Smooth muscle cell (in vitro differentiated cells): ENCODE results near the gene SIPA1. TPM values are rescaled to one million over a fixed set of nuclear protein-coding genes. Genes with fewer than 3 reads are reported as not detected.

Experiments
- DNase-seq: peaks from one replicate; lab custom pipeline; 2025; ENCODE audit not compliant: unreplicated experiment; lab: John Stamatoyannopoulos, UW
- H2AFZ ChIP-seq: fragments of 200-600 bp; sonication (generic); 2 replicates; pipeline ENCODE4 v1.6.0; 2016; ENCODE audit warnings: antibody characterized with exemption, low read depth, mild to moderate bottlenecking
- H3F3A ChIP-seq: fragments of 200-600 bp; sonication (generic); 2 replicates; pipeline ENCODE4 v1.6.0; 2017; ENCODE audit warnings: antibody characterized with exemption, low read depth
- H3K27ac ChIP-seq: fragments of 200-600 bp; sonication (generic); 2 replicates; pipeline ENCODE4 v1.5.1; 2016; ENCODE audit warnings: low read depth, mild to moderate bottlenecking
- H3K27me3 ChIP-seq: fragments of 200-600 bp; sonication (generic); 2 replicates; pipeline ENCODE4 v1.6.1; 2016; ENCODE audit warnings: low read depth, mild to moderate bottlenecking
- H3K36me3 ChIP-seq: fragments of 200-600 bp; sonication (generic); 2 replicates; pipeline ENCODE4 v1.5.1; 2016; ENCODE audit warnings: low read depth
- H3K4me1 ChIP-seq: fragments of 200-600 bp; sonication (generic); 2 replicates; pipeline ENCODE4 v1.5.1; 2016; ENCODE audit warnings: low read depth
- H3K4me2 ChIP-seq: fragments of 200-600 bp; sonication (generic); 2 replicates; pipeline ENCODE4 v1.6.0; 2016; ENCODE audit warnings: mild to moderate bottlenecking
- H3K4me3 ChIP-seq: fragments of 200-600 bp; sonication (generic); 2 replicates; pipeline ENCODE4 v1.5.1; 2016; ENCODE audit warnings: mild to moderate bottlenecking
- H3K79me2 ChIP-seq: fragments of 200-600 bp; sonication (generic); 2 replicates; pipeline ENCODE4 v1.6.0; 2016; ENCODE audit warnings: low read depth, mild to moderate bottlenecking
- H3K9ac ChIP-seq: fragments of 200-600 bp; sonication (generic); 2 replicates; pipeline ENCODE4 v1.6.0; 2016; ENCODE audit warnings: low read depth
- H3K9me3 ChIP-seq: fragments of 200-600 bp; sonication (generic); replicated peaks from 2 replicates; pipeline ENCODE4 v1.5.1; 2016; ENCODE audit warnings: low read depth
- H4K20me1 ChIP-seq: fragments of 200-600 bp; sonication (generic); 2 replicates; pipeline ENCODE4 v1.6.0; 2016; ENCODE audit warnings: low read depth
- CTCF ChIP-seq: fragments of 200-600 bp; sonication (generic); IDR thresholded peaks from 2 replicates; pipeline ENCODE4 v1.5.1; 2017; ENCODE audit warnings: borderline replicate concordance, mild to moderate bottlenecking, antibody characterized with exemption; ENCODE audit not compliant: insufficient read depth, poor library complexity, severe bottlenecking
- WGBS: methylation state at CpG from one replicate; pipeline ENCODE4 v1.1.7; 2016; ENCODE audit warnings: low lambda C conversion rate; 5-methylcytosine and 5-hydroxymethylcytosine counted together
- polyA plus RNA-seq: library from polyadenylated mRNA; unstranded; fragments of >200 nt; fragmentation: Nextera tagmentation; extraction: Ambion mirVana; gene quantifications from 2 replicates; pipeline ENCODE4 v1.2.1, GENCODE V29; 2016
- total RNA-seq: library from RNA; depleted of rRNA; stranded (reverse); fragments of >200 nt; gene quantifications from 2 replicates; pipeline ENCODE4 v1.2.3, GENCODE V29; 2014

Gene SIPA1
- total and polyA plus RNA-seq, 2 experiments from 2014 or later, result 9.8 to 67.6 TPM

- Histone ChIP-seq H3K27me3 (no peaks in the 10 kb centered on the region), H3K4me3 (no peak overlapping the region), H3F3A (no peaks in the 10 kb centered on the region), H2AFZ (no peak overlapping the region), H3K9me3 (no peaks in the 10 kb centered on the region), H4K20me1 (no peaks in the 10 kb centered on the region), H3K79me2 (peaks cover 12% of the 10 kb centered on the region), H3K4me1 (no peaks in the 10 kb centered on the region), H3K4me2 (no peak overlapping the region), H3K27ac (no peak overlapping the region), H3K9ac (no peak overlapping the region), H3K36me3 (no peaks in the 10 kb centered on the region)
- 93% methylated on average over 9 of the region's 16 CpGs for WGBS
- DNase-seq, result no peak
- no peak for TF ChIP-seq CTCF
Observed at GRCh38 chr11:65622011-65622410, 15.9 kb upstream of the SIPA1 start.

GRCh38 chr11:65623177-65623576 lies 14.7 kb upstream of the SIPA1 start:
- Histone ChIP-seq H3K4me3 (no peak overlapping the region), H2AFZ (no peak overlapping the region), H3K27me3 (no peaks in the 10 kb centered on the region), H4K20me1 (no peaks in the 10 kb centered on the region), H3K9ac (no peak overlapping the region), H3K79me2 (peaks cover under 1% of the 10 kb centered on the region), H3K4me2 (no peak overlapping the region), H3K9me3 (no peaks in the 10 kb centered on the region), H3K4me1 (no peaks in the 10 kb centered on the region), H3F3A (no peaks in the 10 kb centered on the region), H3K27ac (no peak overlapping the region), H3K36me3 (no peaks in the 10 kb centered on the region)
- no peak for DNase-seq
- WGBS, result 98% methylated on average over 14 of the region's 14 CpGs
- TF ChIP-seq CTCF, result no peak

DNA sequence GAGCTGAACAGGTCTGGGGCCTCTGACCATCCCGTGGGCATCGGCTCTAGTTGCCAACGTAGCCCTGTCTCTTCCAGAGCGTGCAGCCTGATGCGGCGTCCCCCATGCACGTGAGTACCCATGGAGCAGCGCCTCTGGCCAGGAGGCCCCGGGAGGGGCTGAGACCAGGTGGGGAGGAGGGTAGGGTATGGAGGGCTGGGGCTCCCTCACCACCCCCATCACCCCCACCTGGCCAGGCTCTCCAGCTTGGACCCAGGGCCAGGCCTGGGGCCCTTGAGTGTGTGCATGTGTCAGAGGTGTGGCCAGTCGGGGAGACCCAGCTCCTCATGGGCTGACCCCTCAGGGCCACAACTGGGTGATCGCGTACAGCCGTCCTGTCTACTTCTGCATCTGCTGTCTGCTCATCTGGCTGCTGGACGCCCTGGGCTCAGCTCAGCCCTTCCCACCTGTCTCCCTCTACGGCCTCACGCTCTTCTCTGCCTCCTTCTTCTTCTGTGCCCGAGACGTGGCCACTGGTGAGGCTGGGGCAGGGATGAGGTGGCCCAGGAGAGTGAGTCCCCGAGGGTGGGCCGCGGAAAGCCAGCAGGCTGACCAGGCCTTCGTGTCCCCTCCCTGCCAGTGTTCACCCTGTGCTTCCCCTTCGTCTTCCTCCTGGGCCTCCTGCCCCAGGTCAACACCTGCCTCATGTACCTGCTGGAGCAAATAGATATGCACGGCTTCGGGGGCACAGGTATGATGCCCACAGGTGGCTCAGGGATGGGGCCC lies 13.9 kb upstream of the SIPA1 start:
- Histone ChIP-seq H3K79me2 (no peaks in the 10 kb centered on the region), H2AFZ (no peak overlapping the region), H3F3A (no peaks in the 10 kb centered on the region), H3K9ac (no peak overlapping the region), H3K27ac (no peak overlapping the region), H3K27me3 (no peaks in the 10 kb centered on the region), H4K20me1 (no peaks in the 10 kb centered on the region), H3K36me3 (no peaks in the 10 kb centered on the region), H3K9me3 (no peaks in the 10 kb centered on the region), H3K4me3 (no peak overlapping the region), H3K4me1 (no peaks in the 10 kb centered on the region), H3K4me2 (no peak overlapping the region)
- TF ChIP-seq CTCF, result no peak
- whole genome bisulfite sequencing, result 95% methylated on average over 25 of the region's 25 CpGs
- DNase-seq, result no peak
